Retinal pigment epithelial cell (primary cell): ENCODE measurements around the gene HOOK1.

Experiments
- DNase-seq: peaks from one replicate; pipeline ENCODE4 v3.0.0-alpha.2; 2010; ENCODE audit warnings: low read depth
- H3K4me3 ChIP-seq: 2 replicates; pipeline ENCODE4 v1.5.1; 2011; ENCODE audit warnings: mild to moderate bottlenecking, low read length, control low read depth, moderate library complexity
- CTCF ChIP-seq: conservative IDR thresholded peaks from 2 replicates; pipeline ENCODE4 v1.5.1; 2011; ENCODE audit warnings: low read depth, low read length, control low read depth, inconsistent platforms

The HOOK1 gene

GRCh38 chr1:59771361-59771760 lies 43.4 kb upstream of the HOOK1 start:
- no peak overlapping the region for H3K4me3 ChIP-seq
- TF ChIP-seq CTCF: no peak
- DNase-seq: no peak

- DNase-seq: no peak
- TF ChIP-seq CTCF: no peak
These were observed 39.3 kb upstream of the HOOK1 start for GRCh38 chr1:59775480-59775879.

GRCh38 chr1:59776960-59777852 lies 37.5 kb upstream of the HOOK1 start:
- no peak for DNase-seq
- peak; percentile 31 for TF ChIP-seq CTCF
- H3K4me3 ChIP-seq: no peak overlapping the region

More at GRCh38 chr1:59775480-59775879, 39.3 kb upstream of the HOOK1 start:
- H3K4me3 ChIP-seq: no peak overlapping the region

GRCh38 chr1:59779949-59780348 lies 34.8 kb upstream of the HOOK1 start:
- peak; percentile 38 for TF ChIP-seq CTCF
- no peak overlapping the region for H3K4me3 ChIP-seq
- no peak for DNase-seq

- no peak for DNase-seq
- H3K4me3 ChIP-seq: no peak overlapping the region
- TF ChIP-seq CTCF: no peak
These were observed 25.9 kb upstream of the HOOK1 start for GRCh38 chr1:59788825-59789224.

- H3K4me3 ChIP-seq: no peak overlapping the region
- DNase-seq: no peak
- no peak for TF ChIP-seq CTCF
These were observed 16.1 kb upstream of the HOOK1 start for GRCh38 chr1:59798600-59798999.

GRCh38 chr1:59803458-59804038 lies 11.2 kb upstream of the HOOK1 start:
- no peak for TF ChIP-seq CTCF
- no peak for DNase-seq
- H3K4me3 ChIP-seq: no peak overlapping the region
